Fibroblast of mammary gland (primary cell): ENCODE results near the gene SAT1.

ENCODE experiments used
- DNase-seq: peaks from one replicate; pipeline ENCODE4 v3.0.0-alpha.2; 2010; ENCODE audit warnings: low read depth
- H3K4me3 ChIP-seq: 2 replicates; pipeline ENCODE4 v1.5.1; 2011; ENCODE audit warnings: low read depth, mild to moderate bottlenecking, low read length, moderate library complexity; ENCODE audit not compliant: control insufficient read depth
- CTCF ChIP-seq: conservative IDR thresholded peaks from 2 replicates; pipeline ENCODE4 v1.5.1; 2011; ENCODE audit warnings: low read depth, low read length, inconsistent platforms; ENCODE audit not compliant: control insufficient read depth, insufficient read depth

SAT1 gene

GRCh38 chrX:23776363-23776762 is 6.6 kb upstream of the SAT1 start:
- no peak overlapping the region for H3K4me3 ChIP-seq
- no peak for TF ChIP-seq CTCF
- DNase-seq, result no peak

- DNase-seq, result peak; percentile 73
- H3K4me3 ChIP-seq, result no peak overlapping the region
- peak; percentile 12 for TF ChIP-seq CTCF
Measured at GRCh38 chrX:23779025-23779424, 3.9 kb upstream of the SAT1 start.

GRCh38 chrX:23782455-23782854 is 518 bp upstream of the SAT1 start:
- DNase-seq, result peak; percentile 25
- peak overlapping the region; percentile 33 for H3K4me3 ChIP-seq
- TF ChIP-seq CTCF, result no peak

- H3K4me3 ChIP-seq, result peak overlapping the region; percentile 80
- DNase-seq, result peak; percentile 16
- TF ChIP-seq CTCF, result no peak
Measured at GRCh38 chrX:23783589-23784469, 856 bp downstream of the SAT1 start.

- no peak for TF ChIP-seq CTCF
- peak overlapping the region; percentile 80 for H3K4me3 ChIP-seq
- peak; percentile 95 for DNase-seq
Measured at GRCh38 chrX:23784470-23785331, 1.7 kb downstream of the SAT1 start.

- no peak for TF ChIP-seq CTCF
- H3K4me3 ChIP-seq, result no peak overlapping the region
- DNase-seq, result no peak
Measured at GRCh38 chrX:23785580-23785979, 2.6 kb downstream of the SAT1 start.
